NCI-H1930 (cell line): ENCODE data around the gene VWA7.
"Not testable (repeated sequence)": the region's sequence is repeated elsewhere in the genome, so short reads cannot be mapped to it uniquely, and the experiment has no call there.

Source experiments
- DNase-seq, 2 experiments: peaks; one replicate each; lab custom pipeline; 2025; lab: John Stamatoyannopoulos, UW

VWA7 gene

DNA sequence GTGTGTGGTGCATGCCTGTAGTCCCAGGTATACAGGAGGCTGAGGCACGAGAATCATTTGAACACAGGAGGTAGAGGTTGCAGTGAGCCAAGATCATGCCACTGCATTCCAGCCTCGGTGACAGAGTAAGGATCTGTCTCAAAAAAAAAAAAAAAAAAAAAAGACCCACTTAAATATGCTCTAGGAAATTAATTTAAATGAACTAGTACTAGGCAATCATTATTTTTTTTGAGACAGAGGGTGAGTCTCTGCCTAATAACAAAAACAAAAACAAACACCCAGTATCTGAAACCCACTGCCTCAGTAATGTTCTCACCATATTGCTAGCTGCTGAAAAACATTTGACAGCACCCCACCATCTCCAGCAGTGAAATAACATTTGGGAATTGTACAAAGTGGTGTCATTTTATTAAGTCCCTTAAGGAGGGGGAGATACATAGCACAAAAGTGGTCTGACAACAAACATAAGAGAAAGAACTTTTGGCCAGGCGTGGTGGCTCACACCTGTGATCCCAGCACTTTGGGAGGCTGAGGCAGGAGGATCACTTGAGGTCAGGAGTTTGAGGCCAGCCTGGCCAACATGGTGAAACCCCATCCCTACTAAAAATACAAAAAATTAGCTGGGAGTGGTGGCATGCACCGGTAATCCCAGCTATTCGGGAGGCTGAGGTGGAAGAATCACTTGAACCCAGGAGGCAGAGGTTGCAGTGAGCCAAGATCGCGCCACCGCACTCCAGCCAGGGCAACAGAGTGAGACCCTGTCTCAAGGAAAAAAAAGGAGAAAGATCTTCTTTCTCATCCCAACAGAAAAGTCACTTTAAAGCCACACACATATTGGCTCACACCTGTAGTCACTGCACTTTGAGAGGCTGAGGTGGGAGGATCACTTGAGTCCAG lies 24.2 kb upstream of the VWA7 start:
- DNase-seq: not testable (repeated sequence)

GRCh38 chr6:31799781-31800180 lies 22.7 kb upstream of the VWA7 start:
- no peak for DNase-seq

- DNase-seq: no peak
Measured at GRCh38 chr6:31797588-31797987, 20.5 kb upstream of the VWA7 start.

DNA sequence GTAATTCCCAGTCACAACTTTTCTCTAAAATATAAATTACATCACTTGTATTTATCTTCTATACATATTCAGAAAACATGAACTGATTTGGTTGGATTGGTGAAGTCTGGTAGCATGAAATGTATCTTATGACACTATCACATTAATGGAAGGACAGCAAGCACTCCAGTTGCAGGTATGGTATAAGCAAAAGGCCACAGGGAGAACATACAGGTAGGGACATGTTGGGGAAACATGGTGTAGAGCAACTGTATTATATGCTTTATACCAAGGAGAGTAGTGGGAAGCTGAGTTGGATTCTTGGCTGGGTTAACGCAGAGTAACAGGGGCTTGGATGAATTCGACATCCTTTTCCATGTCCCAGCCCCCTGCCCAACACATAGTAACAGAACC lies 19.9 kb upstream of the VWA7 start:
- no peak for DNase-seq

DNA sequence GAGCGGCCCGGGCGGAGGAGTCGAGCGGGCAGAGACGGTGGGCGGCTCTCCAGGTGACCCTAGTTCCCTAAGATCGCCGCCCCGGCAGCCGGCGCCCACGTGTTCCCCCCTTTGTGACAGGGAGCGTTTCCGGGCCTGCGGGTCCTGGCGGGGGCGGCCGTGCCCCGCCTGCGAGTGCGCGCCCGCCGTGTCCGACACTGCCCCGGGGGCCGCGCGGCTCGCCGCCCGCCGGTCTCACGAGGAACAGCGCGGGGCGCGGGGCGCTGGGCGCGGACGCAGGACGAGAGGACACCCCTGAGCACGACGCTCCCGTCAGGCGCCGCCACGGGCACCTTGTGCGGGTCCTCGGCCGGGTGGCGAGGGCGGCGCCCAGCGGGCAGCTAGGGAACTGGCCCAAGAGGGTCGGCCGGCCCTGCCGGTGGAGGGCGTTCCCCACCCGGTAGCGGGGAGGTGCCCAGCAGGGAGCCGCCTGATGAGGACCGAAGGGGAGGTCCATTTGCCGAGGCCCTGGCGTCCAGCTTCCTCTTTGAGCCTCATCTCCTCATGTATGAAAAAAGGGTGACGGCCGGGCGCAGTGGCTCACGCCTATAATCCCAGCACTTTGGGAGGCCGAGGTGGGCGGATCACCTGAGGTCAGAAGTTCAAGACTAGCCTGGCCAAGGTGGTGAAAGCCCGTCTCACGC lies 18.6 kb upstream of the VWA7 start, which contains the start of gene VARS1:
TSS of gene VARS1 (minus strand) at position 137 of the 683 bp plus-strand sequence. CDS start 535 bp downstream, outside the sequence.
- DNase-seq: peak; percentile 66 to 87

DNA sequence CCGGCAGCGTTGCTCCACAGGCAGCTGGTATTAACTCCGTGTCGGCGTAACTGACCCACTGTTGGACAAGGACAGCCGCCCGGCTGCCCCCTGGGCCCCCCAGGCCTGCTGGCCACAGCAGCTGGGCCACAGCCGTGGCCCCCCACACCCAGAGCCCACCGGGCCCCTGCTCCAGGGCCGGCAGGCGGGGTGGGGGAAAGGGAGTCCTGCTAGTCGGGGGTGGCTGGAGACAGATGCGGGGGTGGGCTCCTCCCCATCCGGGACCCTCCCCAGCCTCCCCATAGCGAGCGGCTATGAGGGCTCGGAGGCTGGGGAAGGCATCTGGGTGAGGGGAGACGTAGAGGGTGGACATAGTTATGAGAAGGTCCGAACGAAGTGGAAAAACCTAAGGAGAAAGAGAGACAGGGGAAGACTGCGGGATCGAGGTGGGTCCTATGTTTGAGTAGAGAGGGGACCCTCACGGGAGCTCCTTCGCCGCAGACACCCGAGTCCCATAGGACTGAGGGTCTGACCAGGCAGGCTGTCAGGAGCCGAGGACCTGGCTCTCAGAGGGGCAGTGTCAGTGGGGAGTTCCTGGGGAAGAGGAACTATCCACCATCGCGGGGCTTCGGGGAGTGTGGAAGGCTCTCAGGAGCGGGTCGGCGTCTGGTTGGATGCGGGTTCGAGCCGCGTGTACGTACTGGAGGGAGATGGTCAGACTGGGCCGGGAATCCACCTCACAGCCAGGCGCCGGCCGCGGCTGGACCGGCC lies 17.9 kb upstream of the VWA7 start:
- no peak for DNase-seq

- no peak for DNase-seq
Measured at GRCh38 chr6:31794294-31794865, 17.3 kb upstream of the VWA7 start.

GRCh38 chr6:31793927-31794245 lies 16.8 kb upstream of the VWA7 start:
- not testable (repeated sequence) for DNase-seq

DNA sequence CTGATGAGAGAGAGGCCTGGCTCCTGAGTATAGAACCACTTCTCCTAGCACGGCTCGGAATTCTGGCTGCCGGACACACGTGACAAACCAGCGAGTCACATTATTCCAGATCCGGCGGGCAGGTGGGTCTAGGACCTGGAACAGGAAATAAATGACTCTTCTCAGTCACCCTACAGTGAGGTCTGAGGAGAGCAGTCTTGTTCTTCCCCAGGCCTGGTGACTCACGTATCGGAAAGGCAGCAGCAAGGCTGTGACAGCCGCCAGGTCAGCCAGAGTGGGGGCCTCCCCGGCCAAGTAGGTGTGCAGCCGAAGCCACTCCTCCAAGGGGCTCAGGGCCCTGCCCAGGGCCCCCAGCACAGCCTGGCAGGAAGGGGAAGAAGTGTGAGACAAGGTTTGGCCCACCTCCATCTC lies 15.6 kb upstream of the VWA7 start:
- no peak for DNase-seq

DNA sequence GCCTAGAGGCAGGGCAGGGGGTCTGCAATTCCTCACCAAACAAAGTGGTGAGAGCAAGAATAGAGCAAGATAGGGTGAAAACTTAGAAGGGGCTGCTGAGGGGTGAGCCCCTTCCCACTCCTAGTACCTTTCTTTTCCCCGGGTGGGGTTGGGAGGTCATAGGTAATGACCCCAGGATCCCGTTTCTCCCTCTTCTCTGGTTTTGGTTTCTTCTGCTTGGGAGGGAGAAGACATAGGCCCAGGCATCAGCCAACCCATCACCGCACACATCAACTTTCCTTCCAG lies 14.9 kb upstream of the VWA7 start:
- no peak for DNase-seq

GRCh38 chr6:31791324-31792089 lies 14.4 kb upstream of the VWA7 start:
- DNase-seq: peak in 1 of 2 experiments; percentile 11

- DNase-seq: no peak
Measured at GRCh38 chr6:31785475-31785874, 8.3 kb upstream of the VWA7 start.

GRCh38 chr6:31784098-31784925 lies 7.2 kb upstream of the VWA7 start:
- no peak for DNase-seq

DNA sequence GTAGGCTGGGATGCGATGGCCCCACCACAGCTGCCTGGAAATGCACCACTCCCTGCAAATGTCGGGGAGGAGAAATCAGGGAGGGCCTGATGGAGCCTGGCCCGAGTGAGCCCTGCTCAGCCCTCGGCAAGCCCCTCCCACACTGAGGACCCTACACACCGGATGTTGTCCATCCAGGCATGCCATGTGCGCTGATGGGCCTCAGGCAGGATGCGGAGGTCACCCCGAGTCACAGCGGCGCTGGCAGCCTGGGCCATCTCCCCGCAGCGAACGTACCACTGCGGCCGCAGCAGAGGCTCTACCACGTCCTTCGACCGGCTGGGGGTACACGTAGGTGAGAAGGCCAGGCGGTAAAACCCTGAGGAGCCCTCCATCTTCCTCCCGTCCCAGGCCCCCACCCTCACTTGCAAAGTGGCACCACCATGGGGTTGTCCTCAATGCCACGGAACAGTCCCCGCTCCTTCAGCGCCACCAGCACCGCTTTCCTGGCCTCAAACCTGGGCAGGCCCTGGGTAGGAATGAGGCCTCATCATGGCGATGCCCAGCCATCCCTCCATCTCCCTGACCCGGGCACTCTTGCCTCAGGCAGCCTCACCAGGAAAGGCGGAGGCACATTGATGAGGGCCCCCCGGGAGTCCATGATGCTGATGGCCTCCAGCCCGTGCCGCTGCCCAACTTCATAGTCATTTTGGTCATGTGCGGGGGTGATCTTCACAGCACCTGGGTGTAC lies 5.2 kb upstream of the VWA7 start:
- DNase-seq: no peak

GRCh38 chr6:31781244-31782125 lies 4.4 kb upstream of the VWA7 start:
- no peak for DNase-seq

- DNase-seq: no peak
Measured at GRCh38 chr6:31780507-31781243, 3.5 kb upstream of the VWA7 start.

GRCh38 chr6:31779908-31780307 lies 2.8 kb upstream of the VWA7 start:
- no peak for DNase-seq
